HEK293T (cell line): ENCODE data around the gene C10orf62.

Experiments used
- BHLHE40 ChIP-seq: fragments of 450-650 bp; IDR thresholded peaks from 2 replicates; pipeline ENCODE4 v1.6.1; 2016; ENCODE audit warnings: mild to moderate bottlenecking, moderate library complexity, borderline replicate concordance
- ELF4 ChIP-seq: fragments of 450-650 bp; IDR thresholded peaks from 2 replicates; pipeline ENCODE4 v1.6.1; 2017; ENCODE audit warnings: antibody characterized with exemption
- FOXM1 ChIP-seq: fragments of 450-650 bp; IDR thresholded peaks from 2 replicates; pipeline ENCODE4 v1.6.1; 2017; ENCODE audit warnings: mild to moderate bottlenecking, borderline replicate concordance
- L3MBTL2 ChIP-seq: fragments of 450-650 bp; conservative IDR thresholded peaks from 2 replicates; pipeline ENCODE4 v1.6.1; 2016; ENCODE audit warnings: mild to moderate bottlenecking
- LEF1 ChIP-seq: fragments of 450-650 bp; IDR thresholded peaks from 2 replicates; pipeline ENCODE4 v1.6.1; 2017; ENCODE audit warnings: mild to moderate bottlenecking, borderline replicate concordance
- NFRKB ChIP-seq: fragments of 450-650 bp; IDR thresholded peaks from 2 replicates; pipeline ENCODE4 v1.6.1; 2016; ENCODE audit warnings: mild to moderate bottlenecking, moderate library complexity
- SP1 ChIP-seq: fragments of 450-650 bp; IDR thresholded peaks from 2 replicates; pipeline ENCODE4 v1.6.1; 2017
- TF ChIP-seq, protein P1 (sequence below): fragments of 450-650 bp; IDR thresholded peaks from 2 replicates; pipeline ENCODE4 v1.6.1; 2016

DNA sequence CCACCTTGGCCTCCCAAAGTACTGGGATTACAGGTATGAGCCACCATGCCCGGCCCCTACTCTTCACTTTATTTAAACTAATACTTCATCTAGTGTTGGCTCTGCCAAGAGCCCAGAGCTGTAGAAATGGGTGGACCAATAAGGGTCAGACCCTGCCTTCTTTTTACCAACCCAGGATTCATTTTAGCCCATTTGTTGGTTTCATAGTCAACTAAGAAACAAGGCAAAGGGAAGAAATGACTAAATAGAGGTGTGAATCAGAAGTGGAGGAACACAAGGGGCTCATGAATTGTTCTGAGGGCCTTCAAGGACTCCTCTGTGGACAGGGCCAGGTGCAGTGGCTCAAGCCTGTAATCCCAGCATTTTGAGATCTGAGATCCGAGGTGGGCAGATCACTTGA is 15.8 kb upstream of the C10orf62 start:
- no peak for TF ChIP-seq L3MBTL2
- no peak for TF ChIP-seq FOXM1
- no peak for TF ChIP-seq NFRKB
- TF ChIP-seq SP1, result no peak
- no peak for TF ChIP-seq BHLHE40
- no peak for TF ChIP-seq ELF4
- no peak for TF ChIP-seq LEF1
- TF ChIP-seq, protein P1, sequence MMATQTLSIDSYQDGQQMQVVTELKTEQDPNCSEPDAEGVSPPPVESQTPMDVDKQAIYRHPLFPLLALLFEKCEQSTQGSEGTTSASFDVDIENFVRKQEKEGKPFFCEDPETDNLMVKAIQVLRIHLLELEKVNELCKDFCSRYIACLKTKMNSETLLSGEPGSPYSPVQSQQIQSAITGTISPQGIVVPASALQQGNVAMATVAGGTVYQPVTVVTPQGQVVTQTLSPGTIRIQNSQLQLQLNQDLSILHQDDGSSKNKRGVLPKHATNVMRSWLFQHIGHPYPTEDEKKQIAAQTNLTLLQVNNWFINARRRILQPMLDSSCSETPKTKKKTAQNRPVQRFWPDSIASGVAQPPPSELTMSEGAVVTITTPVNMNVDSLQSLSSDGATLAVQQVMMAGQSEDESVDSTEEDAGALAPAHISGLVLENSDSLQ, result no peak
